ENCODE data around the gene TAS2R5. TPM values are rescaled to one million over a fixed set of nuclear protein-coding genes. Genes with fewer than 3 reads are reported as not detected.
A peak's percentile ranks its signal among the peaks of the same experiment; 100 is the strongest.
"Not testable (repeated sequence)": the region's sequence is repeated elsewhere in the genome, so short reads cannot be mapped to it uniquely, and the experiment has no call there.

Gene TAS2R5
- 0.16 TPM for polyA plus RNA-seq (2013, experiment 1 of 2; ENCODE audit: insufficient read length)
- 0.41 TPM for polyA plus RNA-seq (2013, experiment 2 of 2; ENCODE audit: insufficient read length)

GRCh38 chr7:141789917-141790316 is at the start of gene TAS2R5:
Gene TAS2R5, plus strand, starts transcription at chr7:141790217. Its CDS starts 145 bp downstream, at chr7:141790362.
- DNase-seq: no peak

DNA sequence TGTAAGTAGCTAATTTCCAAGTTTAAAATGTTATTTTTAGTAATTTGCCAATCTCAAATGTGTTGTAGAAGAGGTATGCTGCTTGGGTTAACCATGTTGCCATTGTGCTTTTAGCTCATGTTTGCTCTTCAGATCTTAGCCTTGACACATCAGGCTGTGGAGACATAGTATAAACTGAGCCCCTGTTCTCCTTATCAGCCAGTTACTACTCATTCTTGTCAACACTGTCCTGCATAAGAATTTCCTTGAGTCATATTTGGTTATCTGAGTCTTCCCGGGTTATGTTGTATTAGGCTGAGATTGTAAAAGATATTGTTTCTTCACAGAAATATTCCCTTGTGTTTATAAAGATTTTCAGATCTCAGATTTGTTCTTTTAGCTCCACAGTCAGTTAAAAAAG is 47.8 kb upstream of the TAS2R5 start:
- DNase-seq: no peak

- DNase-seq: no peak
These were observed 45.9 kb upstream of the TAS2R5 start for GRCh38 chr7:141744131-141744530.

- no peak for DNase-seq
These were observed 41.6 kb upstream of the TAS2R5 start for GRCh38 chr7:141748396-141748795.

DNA sequence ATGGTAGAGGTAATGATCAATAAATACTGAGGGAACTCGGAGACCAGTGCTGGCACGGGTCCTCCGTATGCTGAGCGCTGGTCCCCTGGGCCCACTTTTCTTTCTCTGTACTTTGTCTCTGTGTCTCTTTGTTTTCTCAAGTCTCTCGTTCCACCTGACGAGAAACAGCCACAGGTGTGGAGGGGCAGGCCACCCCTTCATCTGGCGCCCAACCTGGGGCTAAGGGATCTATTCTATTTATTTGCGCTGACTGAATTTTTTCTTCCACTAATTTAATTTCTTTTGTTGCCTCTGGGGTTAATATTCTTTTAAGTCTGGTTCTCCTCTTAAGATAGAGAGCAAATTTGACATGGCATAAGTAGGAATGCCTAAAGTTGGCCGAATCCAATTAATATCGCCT is 38.1 kb upstream of the TAS2R5 start:
- peak; percentile 26 for DNase-seq

GRCh38 chr7:141752634-141753033 is 37.4 kb upstream of the TAS2R5 start:
- DNase-seq: no peak

- DNase-seq: peak; percentile 5
These were observed 35.1 kb upstream of the TAS2R5 start for GRCh38 chr7:141754939-141755338.

- DNase-seq: no peak
These were observed 26.2 kb upstream of the TAS2R5 start, which contains the start of gene TAS2R3 for GRCh38 chr7:141763797-141764196. Gene TAS2R3, plus strand, starts transcription at chr7:141764097. Its CDS starts 62 bp downstream, at chr7:141764159.

DNA sequence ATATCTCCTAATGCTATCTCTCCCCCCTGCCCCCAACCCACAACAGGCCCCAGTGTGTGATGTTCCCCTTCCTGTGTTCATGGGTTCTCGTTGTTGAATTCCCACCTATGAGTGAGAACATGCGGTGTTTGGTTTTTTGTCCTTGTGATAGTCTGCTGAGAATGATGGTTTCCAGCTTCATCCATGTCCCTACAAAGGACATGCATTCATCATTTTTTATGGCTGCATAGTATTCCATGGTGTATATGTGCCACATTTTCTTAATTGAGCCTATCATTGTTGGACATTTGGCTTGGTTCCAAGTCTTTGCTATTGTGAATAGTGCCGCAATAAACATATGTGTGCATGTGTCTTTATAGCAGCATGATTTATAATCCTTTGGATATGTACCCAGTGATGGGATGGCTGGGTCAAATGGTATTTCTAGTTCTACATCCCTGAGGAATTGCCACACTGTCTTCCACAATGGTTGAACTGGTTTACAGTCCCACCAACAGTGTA is 19.9 kb upstream of the TAS2R5 start:
- DNase-seq: not testable (repeated sequence)

DNA sequence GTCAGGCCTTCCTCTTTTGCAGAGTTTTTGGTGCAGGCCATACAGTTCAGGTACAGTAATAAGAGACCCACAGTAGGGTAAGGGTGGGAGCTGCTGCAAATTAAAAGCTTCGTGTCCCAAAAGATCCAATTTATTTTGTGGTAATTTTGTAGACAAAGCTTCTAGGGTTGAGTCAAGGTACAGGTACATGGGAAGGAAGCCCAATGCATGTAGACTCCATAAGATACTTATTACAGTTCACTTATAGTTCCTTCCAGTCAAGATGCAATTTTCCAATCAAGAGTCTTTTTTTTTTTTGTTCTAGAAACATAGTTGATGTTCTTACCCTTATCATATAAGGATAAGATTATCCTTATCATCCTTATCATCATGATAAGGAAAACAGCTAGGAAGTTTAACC is 13.6 kb upstream of the TAS2R5 start, which contains the start of gene TAS2R4:
TSS of gene TAS2R4 (plus strand) at position 301 of the 400 bp plus-strand sequence. CDS start 1,815 bp downstream, outside the sequence.
- DNase-seq: no peak

DNA sequence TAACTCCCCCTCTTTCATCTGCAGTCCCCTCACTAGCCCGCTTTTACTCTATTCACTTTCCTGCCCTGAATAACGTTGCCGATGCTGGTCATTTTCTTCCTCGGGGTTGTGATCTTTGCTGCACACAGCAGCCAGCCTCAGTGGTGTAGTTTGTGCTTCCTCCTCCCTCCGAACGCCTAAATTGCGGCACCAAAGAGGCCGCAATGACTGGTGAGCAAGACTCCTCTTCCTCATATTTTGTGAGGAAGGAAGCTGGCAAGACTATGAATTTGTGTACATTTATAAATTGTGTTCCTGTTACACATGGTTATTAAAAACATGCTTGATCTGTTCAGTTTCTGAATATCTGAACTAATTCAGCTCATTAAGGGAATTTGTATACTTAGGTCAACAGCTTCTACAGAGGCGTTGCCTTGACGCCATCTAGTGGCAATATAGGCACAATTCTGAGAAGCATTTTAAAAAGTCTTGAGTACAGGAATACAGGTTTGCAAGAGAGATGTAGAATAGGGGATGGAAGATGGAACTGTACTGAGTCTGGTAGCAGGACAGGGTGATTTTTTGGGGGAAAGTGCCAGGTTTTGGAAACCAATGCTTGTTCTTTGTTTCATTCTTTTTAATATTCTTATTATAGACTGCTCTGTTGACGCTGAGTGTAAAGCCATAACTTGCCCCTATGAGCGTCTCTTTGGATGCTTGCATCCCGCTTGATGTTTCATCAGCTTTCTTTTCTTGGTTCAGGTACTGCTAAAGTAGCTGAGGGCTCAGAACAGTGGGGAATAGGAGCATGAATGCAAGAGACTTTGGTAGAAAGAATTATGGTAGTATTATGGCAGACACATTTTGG is 4.1 kb upstream of the TAS2R5 start:
- peak; percentile 41 for DNase-seq

DNA sequence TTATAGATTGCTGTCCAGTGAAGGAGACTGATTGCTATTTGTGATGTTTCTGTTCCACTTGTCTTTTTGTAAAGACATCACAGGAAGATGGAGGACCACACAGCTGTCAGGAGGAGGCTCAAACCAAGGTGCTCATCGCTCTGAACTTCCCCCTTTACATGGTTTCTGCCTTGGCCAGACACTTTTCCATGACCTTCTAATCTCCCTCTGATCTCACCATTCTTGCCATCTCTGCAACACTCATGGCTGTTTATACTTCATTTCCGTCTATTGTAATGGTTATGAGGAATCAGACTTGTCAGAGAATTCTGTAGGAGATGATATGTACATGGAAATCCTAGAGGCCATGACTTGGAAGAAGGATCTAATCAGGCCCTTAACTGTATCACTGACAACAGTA is 1.7 kb upstream of the TAS2R5 start:
- DNase-seq: no peak

- no peak for DNase-seq
These were observed 2.5 kb downstream of the TAS2R5 start for GRCh38 chr7:141792526-141792925.

DNA sequence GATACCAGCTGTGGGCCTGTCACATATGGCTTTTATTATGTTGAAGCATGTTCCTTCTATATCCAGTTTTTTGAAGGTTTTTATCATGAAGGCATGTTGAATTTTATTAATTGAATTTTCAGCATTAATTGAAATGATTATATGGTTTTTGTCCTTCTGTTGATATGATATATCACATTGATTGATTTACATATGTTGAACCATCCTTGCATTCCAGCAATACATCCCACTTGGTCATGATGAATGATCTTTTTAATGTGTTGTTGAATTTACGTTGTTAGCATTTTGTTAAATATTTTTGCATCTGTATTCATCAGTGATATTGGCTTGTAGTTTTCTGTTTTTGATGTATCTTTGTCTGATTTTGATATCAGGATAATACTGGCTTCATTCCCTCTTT is 30.1 kb downstream of the TAS2R5 start:
- no peak for DNase-seq

GRCh38 chr7:141822432-141822831 is 32.4 kb downstream of the TAS2R5 start:
- not testable (repeated sequence) for DNase-seq

- no peak for DNase-seq
These were observed 47.7 kb downstream of the TAS2R5 start for GRCh38 chr7:141837683-141838082.

GRCh38 chr7:141838581-141838980 is 48.6 kb downstream of the TAS2R5 start:
- no peak for DNase-seq

DNA sequence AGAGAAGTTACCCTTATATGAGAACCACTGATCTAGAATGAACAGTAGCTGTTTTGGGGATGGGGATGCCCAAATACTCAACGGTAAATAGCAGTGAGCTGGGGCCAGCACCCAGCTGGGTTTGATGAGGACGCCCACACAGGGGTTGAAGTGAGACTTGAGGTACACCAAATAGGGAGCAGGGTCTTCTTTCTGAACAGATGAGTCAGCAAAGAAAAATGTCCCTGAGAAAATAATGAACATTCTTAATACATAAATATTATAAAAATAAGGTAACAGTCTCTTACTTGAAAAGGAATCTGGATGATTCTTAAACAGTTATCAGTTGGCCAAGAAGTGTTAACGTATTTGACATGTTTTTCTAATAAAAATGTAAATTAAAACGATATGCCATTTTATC is 49.2 kb downstream of the TAS2R5 start:
- DNase-seq: no peak

GRCh38 chr7:141840708-141841107 is 50.7 kb downstream of the TAS2R5 start:
- no peak for DNase-seq

Measured in fibroblast of skin of scalp (primary cell).